ENCODE data around the gene RAD51D. TPM values are rescaled to one million over a fixed set of nuclear protein-coding genes. Genes with fewer than 3 reads are reported as not detected.

Gene RAD51D
- polyA plus RNA-seq, 1 donor (not counting 4 experiments of a cell fraction or from before 2014, with no cell fraction given), result 4.9 TPM

GRCh38 chr17:35130392-35130791 is 10.7 kb upstream of the RAD51D start:
- Histone ChIP-seq H3K9me3 (ENCODE audit: control insufficient read depth, low read depth, low read length) (no peaks in the 10 kb centered on the region), H3K4me3 (ENCODE audit: control insufficient read depth in 2 of 3, extremely low read depth in 1 of 3, insufficient read depth in 2 of 3, low read depth in 1 of 3, low read length in 3 of 3) (no peak overlapping the region), H3K27ac (ENCODE audit: control insufficient read depth, insufficient read depth, low read length) (no peak overlapping the region), H3K79me2 (ENCODE audit: control insufficient read depth, insufficient read depth, low read length) (no peaks in the 10 kb centered on the region), H3K4me1 (ENCODE audit: control insufficient read depth, extremely low read depth, insufficient read depth, low read length) (no peaks in the 10 kb centered on the region), H3K9me1 (ENCODE audit: control insufficient read depth, extremely low read depth, insufficient read depth, low read length) (peaks cover 2% of the 10 kb centered on the region), H3K4me2 (ENCODE audit: control insufficient read depth, extremely low read depth, insufficient read depth, low read depth, low read length) (no peak overlapping the region), H4K20me1 (ENCODE audit: control insufficient read depth, extremely low read depth, insufficient read depth, low read length) (no peaks in the 10 kb centered on the region), H3K9ac (ENCODE audit: control insufficient read depth, extremely low read depth, insufficient read depth, low read length) (no peak overlapping the region), H2AFZ (ENCODE audit: control insufficient read depth, low read length) (no peak overlapping the region), H3K36me3 (ENCODE audit: control insufficient read depth in 2 of 2, extremely low read depth in 1 of 2, insufficient read depth in 2 of 2, low read length in 2 of 2) (peaks cover 13 to 36% of the 10 kb centered on the region in 2 experiments), H3K27me3 (ENCODE audit: control insufficient read depth, extremely low read depth, insufficient read depth, low read length) (no peaks in the 10 kb centered on the region)
- dilution Hi-C loops (cut with MboI; ENCODE audit: extremely low pct_ligation_motif_present, low sequenced_read_pairs), result no loop called here
- FAIRE-seq, result no peak
- TF ChIP-seq EZH2 (IDR thresholded peaks at IDR 0.05; ENCODE audit: low read length) (no peak), CTCF (optimal IDR thresholded peaks at IDR 0.05 in 1 of 3, IDR thresholded peaks at IDR 0.05 in 1 of 3, conservative IDR thresholded peaks at IDR 0.05 in 1 of 3; ENCODE audit: extremely low read depth in 1 of 3, insufficient read depth in 2 of 3, low read length in 3 of 3) (no peak)
- no peak for DNase-seq (ENCODE audit: low read depth, low spot score)

DNA sequence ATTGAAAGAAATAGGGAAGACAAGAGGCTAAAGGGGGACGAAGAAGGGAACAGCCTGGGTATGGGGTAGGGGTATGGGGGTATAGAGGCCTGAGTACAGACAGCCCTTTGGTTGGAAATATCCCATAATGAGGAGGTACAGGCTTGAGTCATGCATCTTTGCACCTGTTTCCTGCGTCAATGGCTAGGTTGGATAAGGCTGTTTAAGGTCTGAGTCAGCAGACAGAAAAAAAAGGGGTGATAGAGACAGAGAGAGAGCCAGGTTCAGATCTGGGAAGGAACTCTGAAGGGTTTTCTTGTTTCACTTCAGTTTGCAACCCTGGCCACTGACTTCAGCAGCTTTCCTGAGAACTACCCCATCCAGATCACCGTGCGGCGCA is 10.3 kb upstream of the RAD51D start:
- H4K20me1 ChIP-seq (ENCODE audit: control insufficient read depth, extremely low read depth, insufficient read depth, low read length), result no peaks in the 10 kb centered on the region
- H3K4me1 ChIP-seq (ENCODE audit: control insufficient read depth, extremely low read depth, insufficient read depth, low read length), result no peaks in the 10 kb centered on the region
- no peak overlapping the region for H3K4me3 ChIP-seq (ENCODE audit: control insufficient read depth in 2 of 3, extremely low read depth in 1 of 3, insufficient read depth in 2 of 3, low read depth in 1 of 3, low read length in 3 of 3)
- no peak for FAIRE-seq
- no peaks in the 10 kb centered on the region for H3K9me3 ChIP-seq (ENCODE audit: control insufficient read depth, low read depth, low read length)
- dilution Hi-C loops (cut with MboI; ENCODE audit: extremely low pct_ligation_motif_present, low sequenced_read_pairs), result no loop called here
- H3K4me2 ChIP-seq (ENCODE audit: control insufficient read depth, extremely low read depth, insufficient read depth, low read depth, low read length), result no peak overlapping the region
- no peaks in the 10 kb centered on the region for H3K27me3 ChIP-seq (ENCODE audit: control insufficient read depth, extremely low read depth, insufficient read depth, low read length)
- TF ChIP-seq EZH2 (IDR thresholded peaks at IDR 0.05; ENCODE audit: low read length) (no peak), CTCF (optimal IDR thresholded peaks at IDR 0.05 in 1 of 3, IDR thresholded peaks at IDR 0.05 in 1 of 3, conservative IDR thresholded peaks at IDR 0.05 in 1 of 3; ENCODE audit: extremely low read depth in 1 of 3, insufficient read depth in 2 of 3, low read length in 3 of 3) (no peak)
- H2AFZ ChIP-seq (ENCODE audit: control insufficient read depth, low read length), result no peak overlapping the region
- DNase-seq (ENCODE audit: low read depth, low spot score), result no peak
- H3K27ac ChIP-seq (ENCODE audit: control insufficient read depth, insufficient read depth, low read length), result no peak overlapping the region
- peaks cover 8 to 32% of the 10 kb centered on the region in 2 experiments for H3K36me3 ChIP-seq (ENCODE audit: control insufficient read depth in 2 of 2, extremely low read depth in 1 of 2, insufficient read depth in 2 of 2, low read length in 2 of 2)
- no peaks in the 10 kb centered on the region for H3K79me2 ChIP-seq (ENCODE audit: control insufficient read depth, insufficient read depth, low read length)
- H3K9me1 ChIP-seq (ENCODE audit: control insufficient read depth, extremely low read depth, insufficient read depth, low read length), result peaks cover 2% of the 10 kb centered on the region
- H3K9ac ChIP-seq (ENCODE audit: control insufficient read depth, extremely low read depth, insufficient read depth, low read length), result no peak overlapping the region

All from keratinocyte (primary cell).